Testis (tissue), 2 donors: Measurements from ENCODE around the gene CDRT15.

Source experiments
- POLR2A ChIP-seq: fragments of 450-650 bp; IDR thresholded peaks from one replicate; pipeline ENCODE4 v1.6.1; 2017; ENCODE audit warnings: antibody characterized with exemption, mild to moderate bottlenecking, moderate library complexity
- TF ChIP-seq, protein P1 (sequence below), 3 experiments: fragments of 450-650 bp in 2 of 3; fragments of 200-600 bp in 1 of 3; sonication (generic) in 1 of 3; IDR thresholded peaks; one replicate each; pipeline ENCODE4 v1.5.1; 2016 to 2019; ENCODE audit warnings: antibody characterized with exemption in 3 of 3, mild to moderate bottlenecking in 2 of 3, moderate library complexity in 1 of 3

DNA sequence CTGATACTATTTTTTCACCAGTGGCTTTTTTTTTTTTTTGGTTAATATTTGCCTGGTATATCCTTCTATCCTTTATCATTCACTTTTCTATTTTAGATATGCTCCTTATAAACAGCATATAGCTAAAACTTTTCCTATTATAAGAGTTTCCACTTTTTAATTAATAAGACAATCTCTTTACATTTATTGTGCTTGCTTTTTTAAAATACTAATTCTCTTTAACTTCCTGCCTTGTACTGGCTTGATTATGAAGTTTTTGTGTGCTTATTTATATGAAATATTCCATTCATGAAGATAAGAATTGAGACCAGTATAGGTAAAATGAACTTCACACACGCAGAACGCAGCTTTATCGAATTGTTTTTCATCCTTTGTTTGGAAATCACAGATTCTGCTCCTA, 9.0 kb upstream of the CDRT15 start:
- TF ChIP-seq, protein P1, sequence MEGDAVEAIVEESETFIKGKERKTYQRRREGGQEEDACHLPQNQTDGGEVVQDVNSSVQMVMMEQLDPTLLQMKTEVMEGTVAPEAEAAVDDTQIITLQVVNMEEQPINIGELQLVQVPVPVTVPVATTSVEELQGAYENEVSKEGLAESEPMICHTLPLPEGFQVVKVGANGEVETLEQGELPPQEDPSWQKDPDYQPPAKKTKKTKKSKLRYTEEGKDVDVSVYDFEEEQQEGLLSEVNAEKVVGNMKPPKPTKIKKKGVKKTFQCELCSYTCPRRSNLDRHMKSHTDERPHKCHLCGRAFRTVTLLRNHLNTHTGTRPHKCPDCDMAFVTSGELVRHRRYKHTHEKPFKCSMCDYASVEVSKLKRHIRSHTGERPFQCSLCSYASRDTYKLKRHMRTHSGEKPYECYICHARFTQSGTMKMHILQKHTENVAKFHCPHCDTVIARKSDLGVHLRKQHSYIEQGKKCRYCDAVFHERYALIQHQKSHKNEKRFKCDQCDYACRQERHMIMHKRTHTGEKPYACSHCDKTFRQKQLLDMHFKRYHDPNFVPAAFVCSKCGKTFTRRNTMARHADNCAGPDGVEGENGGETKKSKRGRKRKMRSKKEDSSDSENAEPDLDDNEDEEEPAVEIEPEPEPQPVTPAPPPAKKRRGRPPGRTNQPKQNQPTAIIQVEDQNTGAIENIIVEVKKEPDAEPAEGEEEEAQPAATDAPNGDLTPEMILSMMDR (IDR thresholded peaks at IDR 0.05) = no peak
- no peak for TF ChIP-seq POLR2A
